Femur (tissue), 1 donor: ENCODE results near the gene SNX22.

Experiments used
- DNase-seq: peaks from one replicate; pipeline ENCODE4 v3.0.0-alpha.2; 2017

Gene SNX22

GRCh38 chr15:64157599-64158125, 6.1 kb downstream of the SNX22 start:
- DNase-seq: no peak

- no peak for DNase-seq
Observed at GRCh38 chr15:64158363-64159134, 7.0 kb downstream of the SNX22 start.

- no peak for DNase-seq
Observed at GRCh38 chr15:64161688-64162477, 10.4 kb downstream of the SNX22 start.

GRCh38 chr15:64162478-64162868, 10.9 kb downstream of the SNX22 start:
- DNase-seq: no peak

- DNase-seq: peak; percentile 99
Observed at GRCh38 chr15:64162869-64163658, 11.5 kb downstream of the SNX22 start, which contains the start of gene PPIB. Gene PPIB (minus strand): TSS chr15:64163022. CDS start chr15:64162986, 36 bp downstream.

- no peak for DNase-seq
Observed at GRCh38 chr15:64163659-64164362, 12.3 kb downstream of the SNX22 start.

GRCh38 chr15:64164436-64164835, 12.9 kb downstream of the SNX22 start:
- DNase-seq: no peak

GRCh38 chr15:64166102-64166890, 14.8 kb downstream of the SNX22 start:
- DNase-seq: no peak

- no peak for DNase-seq
Observed at GRCh38 chr15:64180235-64180824, 28.8 kb downstream of the SNX22 start.

GRCh38 chr15:64182859-64183370, 31.4 kb downstream of the SNX22 start:
- no peak for DNase-seq

GRCh38 chr15:64185146-64185911, 33.8 kb downstream of the SNX22 start:
- no peak for DNase-seq

- DNase-seq: no peak
Observed at GRCh38 chr15:64187396-64188191, 36.1 kb downstream of the SNX22 start.

GRCh38 chr15:64191971-64192830, 40.7 kb downstream of the SNX22 start:
- no peak for DNase-seq

- DNase-seq: no peak
Observed at GRCh38 chr15:64193971-64194370, 42.4 kb downstream of the SNX22 start.

GRCh38 chr15:64197425-64197824, 45.9 kb downstream of the SNX22 start:
- DNase-seq: no peak

GRCh38 chr15:64205202-64205601, 53.7 kb downstream of the SNX22 start:
- no peak for DNase-seq
